Nephron (organoid): ENCODE measurements around the gene CALCOCO2.
"Not testable (repeated sequence)": the region's sequence is repeated elsewhere in the genome, so short reads cannot be mapped to it uniquely, and the experiment has no call there.

Source experiments
- H3K27ac Mint-ChIP-seq, 3 experiments: 2 replicates each; pipeline ENCODE4 v1.8.0; 2020; ENCODE audit warnings: mixed read lengths in 3 of 3, mild to moderate bottlenecking in 2 of 3, moderate library complexity in 1 of 3
- H3K27me3 Mint-ChIP-seq: 2 replicates; pipeline ENCODE4 v1.8.0; 2021; ENCODE audit warnings: low read depth, mild to moderate bottlenecking, moderate library complexity, mixed read lengths
- H3K36me3 Mint-ChIP-seq: 2 replicates; pipeline ENCODE4 v1.8.0; 2020; ENCODE audit warnings: low read depth, mixed read lengths
- H3K4me1 Mint-ChIP-seq: 2 replicates; pipeline ENCODE4 v1.8.0; 2020; ENCODE audit warnings: mixed read lengths
- H3K4me3 Mint-ChIP-seq, 3 experiments: 2 replicates each; pipeline ENCODE4 v1.8.0; 2020; ENCODE audit warnings: mild to moderate bottlenecking in 3 of 3, mixed read lengths in 3 of 3, moderate library complexity in 2 of 3
- H3K9me3 Mint-ChIP-seq: 2 replicates; pipeline ENCODE4 v1.8.0; 2020; ENCODE audit warnings: mixed read lengths
- CTCF ChIP-seq, 3 experiments: fragments of 200-600 bp; sonication (generic); IDR thresholded peaks; one replicate each; pipeline ENCODE4 v1.5.0; 2021; ENCODE audit warnings: antibody characterized with exemption in 3 of 3; ENCODE audit not compliant: unreplicated experiment in 3 of 3

CALCOCO2 gene

GRCh38 chr17:48869821-48870318 lies 39.0 kb downstream of the CALCOCO2 start:
- no peak for TF ChIP-seq CTCF (IDR thresholded peaks at IDR 0.05; ENCODE audit: unreplicated experiment in 3 of 3)
- peaks cover 14% of the 10 kb centered on the region for H3K4me1 Mint-ChIP-seq
- no peak overlapping the region for H3K4me3 Mint-ChIP-seq
- no peaks in the 10 kb centered on the region for H3K9me3 Mint-ChIP-seq
- H3K36me3 Mint-ChIP-seq: peaks cover 12% of the 10 kb centered on the region
- peak overlapping the region in 1 of 3 experiments; percentile 41 for H3K27ac Mint-ChIP-seq
- peaks cover 4% of the 10 kb centered on the region for H3K27me3 Mint-ChIP-seq

- Mint-ChIP-seq H3K27ac (peak overlapping the region in 2 of 3 experiments; percentile 38 to 70), H3K4me1 (peaks cover 14% of the 10 kb centered on the region), H3K36me3 (peaks cover 4% of the 10 kb centered on the region), H3K27me3 (peaks cover 4% of the 10 kb centered on the region), H3K4me3 (no peak overlapping the region), H3K9me3 (no peaks in the 10 kb centered on the region)
- no peak for TF ChIP-seq CTCF (IDR thresholded peaks at IDR 0.05; ENCODE audit: unreplicated experiment in 3 of 3)
Observed at GRCh38 chr17:48871035-48871550, 40.3 kb downstream of the CALCOCO2 start.

GRCh38 chr17:48871551-48872351 lies 40.9 kb downstream of the CALCOCO2 start:
- TF ChIP-seq CTCF (IDR thresholded peaks at IDR 0.05; ENCODE audit: unreplicated experiment in 3 of 3): no peak
- H3K36me3 Mint-ChIP-seq: no peaks in the 10 kb centered on the region
- peaks cover 4% of the 10 kb centered on the region for H3K27me3 Mint-ChIP-seq
- peak overlapping the region; percentile 9 to 70 (median 38) for H3K27ac Mint-ChIP-seq
- H3K4me3 Mint-ChIP-seq: peak overlapping the region in 2 of 3 experiments; percentile 21 to 28
- H3K4me1 Mint-ChIP-seq: peaks cover 14% of the 10 kb centered on the region
- no peaks in the 10 kb centered on the region for H3K9me3 Mint-ChIP-seq

- Mint-ChIP-seq H3K27ac (peak overlapping the region; percentile 9 to 70 (median 38)), H3K4me1 (peaks cover 14% of the 10 kb centered on the region)
- not testable (repeated sequence) for H3K27me3 Mint-ChIP-seq, H3K4me3 Mint-ChIP-seq, H3K36me3 Mint-ChIP-seq, H3K9me3 Mint-ChIP-seq
Observed at GRCh38 chr17:48872409-48872808, 41.6 kb downstream of the CALCOCO2 start.

- no peak for TF ChIP-seq CTCF (IDR thresholded peaks at IDR 0.05; ENCODE audit: unreplicated experiment in 3 of 3)
- Mint-ChIP-seq H3K27me3 (peaks cover 4% of the 10 kb centered on the region), H3K9me3 (no peaks in the 10 kb centered on the region), H3K36me3 (no peaks in the 10 kb centered on the region), H3K27ac (peak overlapping the region in 1 of 3 experiments; percentile 52), H3K4me1 (peaks cover 14% of the 10 kb centered on the region), H3K4me3 (no peak overlapping the region)
Observed at GRCh38 chr17:48873209-48873608, 42.4 kb downstream of the CALCOCO2 start.

GRCh38 chr17:48873696-48874443 lies 43.0 kb downstream of the CALCOCO2 start:
- Mint-ChIP-seq H3K4me1 (peaks cover 14% of the 10 kb centered on the region), H3K4me3 (no peak overlapping the region), H3K9me3 (no peaks in the 10 kb centered on the region), H3K27ac (peak overlapping the region in 2 of 3 experiments; percentile 52 to 68), H3K36me3 (no peaks in the 10 kb centered on the region), H3K27me3 (peaks cover 4% of the 10 kb centered on the region)
- no peak for TF ChIP-seq CTCF (IDR thresholded peaks at IDR 0.05; ENCODE audit: unreplicated experiment in 3 of 3)
